Thoracic aorta (tissue), 2 donors: Measurements from ENCODE around the gene GABBR2. TPM values are rescaled to one million over a fixed set of nuclear protein-coding genes. Genes with fewer than 3 reads are reported as not detected.

ENCODE experiments used
- ATAC-seq: fragments of 150-250 bp; one replicate; pipeline ENCODE4 v1.8.0; 2017; ENCODE audit warnings: low read depth; ENCODE audit not compliant: insufficient number of reproducible peaks, low FRiP score
- DNase-seq: peaks from one replicate; pipeline ENCODE4 v3.0.0-alpha.2; 2020; ENCODE audit warnings: low spot score
- H3K27ac ChIP-seq, 2 donors: fragments of 200-600 bp; sonication (generic); 1 replicate in 1 of 2; 2 replicates in 1 of 2; pipeline ENCODE4 v1.5.1; 2016; ENCODE audit warnings: mild to moderate bottlenecking in 2 of 2, moderate library complexity in 2 of 2
- H3K27me3 ChIP-seq: fragments of 200-600 bp; sonication (generic); replicated peaks from 2 replicates; pipeline ENCODE4 v1.6.0; 2016; ENCODE audit warnings: mild to moderate bottlenecking; ENCODE audit not compliant: insufficient read depth
- H3K36me3 ChIP-seq: fragments of 200-600 bp; sonication (generic); one replicate; pipeline ENCODE4 v1.5.1; 2016
- H3K4me1 ChIP-seq, 2 donors: fragments of 200-600 bp; sonication (generic); 1 replicate in 1 of 2; 2 replicates in 1 of 2; pipeline versions ENCODE4 v1.5.1 to v1.6.0; 2016; ENCODE audit warnings: low read depth in 2 of 2, mild to moderate bottlenecking in 1 of 2; ENCODE audit not compliant: control insufficient read depth in 1 of 2
- H3K4me3 ChIP-seq: fragments of 200-600 bp; sonication (generic); 2 replicates; pipeline ENCODE4 v1.5.1; 2016; ENCODE audit warnings: mild to moderate bottlenecking
- H3K9me3 ChIP-seq: fragments of 200-600 bp; sonication (generic); 2 replicates; pipeline ENCODE4 v1.5.1; 2016
- total RNA-seq, 2 donors: library from RNA; depleted of rRNA; stranded (reverse); fragments of >200 nt; gene quantifications; one replicate each; pipeline versions ENCODE4 v1.1.0 to v1.2.3, GENCODE V29; 2016
- TF ChIP-seq, protein P1 (sequence below): fragments of 200-600 bp; sonication (generic); IDR thresholded peaks from one replicate; pipeline ENCODE4 v1.5.1; 2019; ENCODE audit warnings: antibody characterized with exemption

Gene GABBR2
- total RNA-seq, 2 donors from 2014 or later: not detected

DNA sequence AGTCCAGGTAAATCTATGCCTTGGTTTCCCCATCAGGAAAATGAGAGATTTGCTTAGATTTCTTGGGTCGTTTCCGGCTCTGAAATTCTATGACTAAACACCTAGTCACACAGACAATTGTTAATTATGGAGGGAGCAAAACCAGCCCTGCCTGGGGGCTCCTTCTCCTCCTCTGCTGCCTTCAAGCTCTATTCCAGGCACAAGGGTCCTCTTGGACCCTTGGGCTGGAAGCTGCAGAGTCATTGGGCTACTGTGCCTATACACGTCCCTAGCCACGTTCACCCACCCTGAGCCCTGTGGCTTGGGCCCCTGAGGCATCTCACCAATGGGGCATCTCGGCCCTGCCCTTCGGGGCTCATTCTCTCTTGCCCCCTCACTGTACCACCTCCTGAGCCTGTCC is 379.5 kb downstream of the GABBR2 start:
- no peak overlapping the region for H3K27ac ChIP-seq
- H3K27me3 ChIP-seq: no peaks in the 10 kb centered on the region
- H3K4me3 ChIP-seq: no peak overlapping the region
- H3K4me1 ChIP-seq: no peaks in the 10 kb centered on the region
- ATAC-seq (no peak), DNase-seq (no peak)
- no peaks in the 10 kb centered on the region for H3K9me3 ChIP-seq
- TF ChIP-seq, protein P1, sequence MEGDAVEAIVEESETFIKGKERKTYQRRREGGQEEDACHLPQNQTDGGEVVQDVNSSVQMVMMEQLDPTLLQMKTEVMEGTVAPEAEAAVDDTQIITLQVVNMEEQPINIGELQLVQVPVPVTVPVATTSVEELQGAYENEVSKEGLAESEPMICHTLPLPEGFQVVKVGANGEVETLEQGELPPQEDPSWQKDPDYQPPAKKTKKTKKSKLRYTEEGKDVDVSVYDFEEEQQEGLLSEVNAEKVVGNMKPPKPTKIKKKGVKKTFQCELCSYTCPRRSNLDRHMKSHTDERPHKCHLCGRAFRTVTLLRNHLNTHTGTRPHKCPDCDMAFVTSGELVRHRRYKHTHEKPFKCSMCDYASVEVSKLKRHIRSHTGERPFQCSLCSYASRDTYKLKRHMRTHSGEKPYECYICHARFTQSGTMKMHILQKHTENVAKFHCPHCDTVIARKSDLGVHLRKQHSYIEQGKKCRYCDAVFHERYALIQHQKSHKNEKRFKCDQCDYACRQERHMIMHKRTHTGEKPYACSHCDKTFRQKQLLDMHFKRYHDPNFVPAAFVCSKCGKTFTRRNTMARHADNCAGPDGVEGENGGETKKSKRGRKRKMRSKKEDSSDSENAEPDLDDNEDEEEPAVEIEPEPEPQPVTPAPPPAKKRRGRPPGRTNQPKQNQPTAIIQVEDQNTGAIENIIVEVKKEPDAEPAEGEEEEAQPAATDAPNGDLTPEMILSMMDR: no peak
- no peaks in the 10 kb centered on the region for H3K36me3 ChIP-seq

DNA sequence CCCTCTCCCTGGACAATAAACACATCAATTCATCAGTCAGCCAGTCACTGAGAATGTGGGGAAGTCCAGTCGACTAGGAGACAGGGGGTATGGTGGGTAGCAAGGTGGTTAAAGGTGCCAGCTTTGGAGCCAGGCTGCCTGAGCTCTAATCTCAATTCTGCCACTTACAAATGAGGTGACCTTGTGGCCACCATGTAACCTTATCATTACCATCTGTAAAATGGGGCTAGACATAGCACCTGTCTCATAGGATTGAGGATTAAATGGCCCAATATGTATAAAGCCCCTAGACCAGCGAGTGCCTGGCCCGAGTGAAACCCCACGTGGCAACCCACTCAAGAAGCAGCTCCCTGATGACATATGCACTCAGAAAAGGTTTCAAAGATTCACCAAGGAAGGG is 380.0 kb downstream of the GABBR2 start:
- H3K36me3 ChIP-seq: no peaks in the 10 kb centered on the region
- no peak overlapping the region for H3K4me3 ChIP-seq
- no peaks in the 10 kb centered on the region for H3K9me3 ChIP-seq
- no peaks in the 10 kb centered on the region for H3K4me1 ChIP-seq
- H3K27me3 ChIP-seq: no peaks in the 10 kb centered on the region
- TF ChIP-seq, protein P1: no peak
- DNase-seq (no peak), ATAC-seq (no peak)
- no peak overlapping the region for H3K27ac ChIP-seq

DNA sequence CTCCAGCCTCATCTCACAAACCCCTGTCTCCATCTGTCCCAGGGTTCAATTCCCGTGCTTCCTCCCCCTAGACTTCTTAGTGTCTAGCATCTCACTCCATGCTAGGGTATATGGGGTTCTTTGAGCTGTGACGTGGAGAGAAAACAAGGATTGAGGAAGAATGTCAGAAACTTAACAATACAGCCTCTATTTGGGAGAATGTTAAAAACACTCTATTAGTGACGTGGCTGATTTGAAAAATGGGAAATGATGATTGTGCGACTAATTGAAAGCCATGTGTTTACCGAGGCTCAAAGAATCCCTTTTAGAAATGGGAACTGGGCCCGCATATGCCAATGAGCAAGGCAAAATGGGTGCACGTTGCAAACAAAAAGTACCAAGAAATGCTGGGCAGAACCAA is 380.6 kb downstream of the GABBR2 start:
- no peaks in the 10 kb centered on the region for H3K27me3 ChIP-seq
- no peak overlapping the region for H3K27ac ChIP-seq
- TF ChIP-seq, protein P1: no peak
- ATAC-seq: no peak
- no peaks in the 10 kb centered on the region for H3K36me3 ChIP-seq
- DNase-seq: no peak
- H3K4me1 ChIP-seq: no peaks in the 10 kb centered on the region
- H3K4me3 ChIP-seq: no peak overlapping the region
- H3K9me3 ChIP-seq: no peaks in the 10 kb centered on the region

DNA sequence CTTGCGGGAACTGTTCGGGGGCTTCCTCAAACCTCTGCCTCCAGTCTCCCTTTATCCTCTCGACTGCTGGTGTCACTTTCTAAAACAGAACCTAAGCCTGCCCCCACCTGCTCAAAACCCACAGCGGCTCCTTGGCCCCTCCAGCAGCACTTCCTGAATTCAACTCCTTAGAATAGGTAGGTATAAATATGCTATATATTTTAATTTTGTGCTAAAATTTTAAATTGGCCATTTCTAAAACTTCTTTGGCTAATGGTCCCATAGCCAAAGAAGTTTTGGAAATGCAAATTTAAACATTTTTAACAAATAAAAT is 381.5 kb downstream of the GABBR2 start:
- Histone ChIP-seq H3K4me3 (no peak overlapping the region), H3K9me3 (no peaks in the 10 kb centered on the region), H3K27me3 (no peaks in the 10 kb centered on the region), H3K36me3 (no peaks in the 10 kb centered on the region), H3K27ac (no peak overlapping the region), H3K4me1 (no peaks in the 10 kb centered on the region)
- DNase-seq: no peak
- TF ChIP-seq, protein P1: no peak
- no peak for ATAC-seq

DNA sequence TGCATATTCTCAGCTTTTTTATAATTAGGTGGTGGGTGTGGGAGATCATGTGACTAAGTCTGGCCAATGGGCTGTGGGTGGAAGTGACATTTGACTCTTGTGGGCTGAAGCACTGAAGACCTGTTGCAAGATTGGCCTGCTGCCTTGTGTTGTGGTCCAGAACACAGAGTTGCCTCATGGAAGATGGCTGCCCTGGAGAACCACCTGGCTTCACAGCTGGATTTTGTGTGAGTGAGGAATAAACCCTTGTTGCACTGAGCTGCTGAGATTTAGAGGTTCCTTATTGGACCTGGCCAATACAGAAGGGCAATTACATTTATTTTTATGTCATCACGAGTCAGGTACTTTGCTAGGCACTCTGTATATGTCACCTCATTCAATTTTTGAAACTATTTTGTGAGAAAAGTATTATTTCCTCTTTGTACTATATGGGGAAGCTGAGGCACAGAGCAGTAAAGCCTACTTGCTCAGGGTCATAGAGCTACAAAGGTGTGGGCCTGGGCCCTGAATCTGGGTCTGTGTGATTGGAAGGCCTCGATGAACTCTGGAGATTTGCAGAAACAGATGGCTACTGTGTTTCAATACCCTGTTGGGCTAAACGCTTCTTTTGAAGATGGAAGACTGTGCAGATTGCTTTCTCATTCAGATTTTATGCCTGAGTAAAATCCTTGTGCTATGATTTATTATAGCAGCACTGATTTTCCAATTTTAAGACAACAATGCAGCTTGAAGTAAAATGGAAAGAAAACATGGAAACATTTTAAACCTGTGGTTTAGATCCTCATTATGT is 382.1 kb downstream of the GABBR2 start:
- TF ChIP-seq, protein P1: no peak
- Histone ChIP-seq H3K4me1 (no peaks in the 10 kb centered on the region), H3K9me3 (no peaks in the 10 kb centered on the region), H3K4me3 (no peak overlapping the region), H3K27me3 (no peaks in the 10 kb centered on the region), H3K36me3 (no peaks in the 10 kb centered on the region), H3K27ac (no peak overlapping the region)
- DNase-seq: no peak
- no peak for ATAC-seq
